Measurements from ENCODE around the gene ANTXRL. TPM values are rescaled to one million over a fixed set of nuclear protein-coding genes. Genes with fewer than 3 reads are reported as not detected.
A peak's percentile ranks its signal among the peaks of the same experiment; 100 is the strongest.

The ANTXRL gene
- total and polyA plus RNA-seq, 4 donors: 0.06 TPM; not detected in 3

DNA sequence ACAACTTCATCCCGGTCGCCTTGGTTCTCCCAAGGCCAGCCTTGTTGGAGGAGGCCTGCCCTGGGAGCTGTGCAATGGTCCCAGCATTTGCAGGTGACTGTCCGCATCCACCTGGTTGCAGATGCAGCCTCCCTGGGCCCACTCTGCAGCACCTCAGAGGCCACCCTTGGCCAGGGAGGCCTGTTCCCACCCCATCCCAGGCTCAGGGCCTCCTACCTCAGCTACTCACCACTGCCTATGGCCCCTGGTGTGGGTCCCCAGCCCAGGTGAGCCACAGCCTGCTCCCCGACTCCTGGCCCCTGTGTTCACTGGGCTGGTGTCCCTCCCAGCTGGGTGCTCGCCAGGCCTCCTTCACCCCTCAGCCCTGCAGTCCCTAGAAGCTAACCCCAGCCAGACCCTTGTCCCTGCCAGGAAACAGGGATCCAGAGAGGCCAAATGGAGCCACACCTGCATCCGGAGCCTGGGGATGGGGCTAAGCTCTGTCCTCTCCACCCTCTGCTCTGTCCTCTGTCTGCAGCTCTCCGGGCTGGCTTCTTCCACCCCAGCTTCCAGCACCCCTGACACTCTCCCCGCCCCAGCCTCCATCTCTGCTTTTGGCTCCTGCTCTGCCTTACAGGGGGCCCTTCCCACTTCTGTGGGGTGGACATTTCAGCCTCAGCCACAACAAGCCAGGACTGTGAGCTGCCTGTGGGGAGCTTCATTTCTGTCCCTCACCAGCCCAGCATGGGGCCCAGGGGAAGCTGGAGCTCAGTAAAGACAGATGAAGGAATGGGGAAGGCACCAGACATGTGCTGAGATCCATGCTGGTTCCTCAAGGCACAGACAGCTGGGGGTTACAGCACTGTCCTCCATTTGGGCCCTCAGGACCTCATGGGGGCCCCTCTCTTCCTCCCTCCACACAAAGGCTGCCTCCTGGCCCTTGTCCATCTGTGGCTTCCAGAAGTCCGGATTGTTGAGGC, 35.6 kb upstream of the ANTXRL start (continued):
- TF ChIP-seq, protein P1, sequence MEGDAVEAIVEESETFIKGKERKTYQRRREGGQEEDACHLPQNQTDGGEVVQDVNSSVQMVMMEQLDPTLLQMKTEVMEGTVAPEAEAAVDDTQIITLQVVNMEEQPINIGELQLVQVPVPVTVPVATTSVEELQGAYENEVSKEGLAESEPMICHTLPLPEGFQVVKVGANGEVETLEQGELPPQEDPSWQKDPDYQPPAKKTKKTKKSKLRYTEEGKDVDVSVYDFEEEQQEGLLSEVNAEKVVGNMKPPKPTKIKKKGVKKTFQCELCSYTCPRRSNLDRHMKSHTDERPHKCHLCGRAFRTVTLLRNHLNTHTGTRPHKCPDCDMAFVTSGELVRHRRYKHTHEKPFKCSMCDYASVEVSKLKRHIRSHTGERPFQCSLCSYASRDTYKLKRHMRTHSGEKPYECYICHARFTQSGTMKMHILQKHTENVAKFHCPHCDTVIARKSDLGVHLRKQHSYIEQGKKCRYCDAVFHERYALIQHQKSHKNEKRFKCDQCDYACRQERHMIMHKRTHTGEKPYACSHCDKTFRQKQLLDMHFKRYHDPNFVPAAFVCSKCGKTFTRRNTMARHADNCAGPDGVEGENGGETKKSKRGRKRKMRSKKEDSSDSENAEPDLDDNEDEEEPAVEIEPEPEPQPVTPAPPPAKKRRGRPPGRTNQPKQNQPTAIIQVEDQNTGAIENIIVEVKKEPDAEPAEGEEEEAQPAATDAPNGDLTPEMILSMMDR (IDR thresholded peaks at IDR 0.05; ENCODE audit: low read depth, low read length, missing input control): no peak
- TF ChIP-seq HNF4G (IDR thresholded peaks at IDR 0.05): no peak
- TF ChIP-seq SP1 (IDR thresholded peaks at IDR 0.05): no peak
- no peak for TF ChIP-seq FOXA1 (IDR thresholded peaks at IDR 0.05)
- TF ChIP-seq, protein P2, sequence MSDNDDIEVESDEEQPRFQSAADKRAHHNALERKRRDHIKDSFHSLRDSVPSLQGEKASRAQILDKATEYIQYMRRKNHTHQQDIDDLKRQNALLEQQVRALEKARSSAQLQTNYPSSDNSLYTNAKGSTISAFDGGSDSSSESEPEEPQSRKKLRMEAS (IDR thresholded peaks at IDR 0.05): no peak
- no peak for TF ChIP-seq TAF1 (conservative IDR thresholded peaks at IDR 0.05)
- no peak for TF ChIP-seq HNF4A (conservative IDR thresholded peaks at IDR 0.05)
- no peak for TF ChIP-seq YY1 (IDR thresholded peaks at IDR 0.05)
- no peak for TF ChIP-seq RXRA (IDR thresholded peaks at IDR 0.05)
- no peak for TF ChIP-seq FOXA2 (IDR thresholded peaks at IDR 0.05)
- TF ChIP-seq JUND (IDR thresholded peaks at IDR 0.05): no peak
- TF ChIP-seq EGR1 (IDR thresholded peaks at IDR 0.05; ENCODE audit: low read depth in 2 of 2): no peak

DNA sequence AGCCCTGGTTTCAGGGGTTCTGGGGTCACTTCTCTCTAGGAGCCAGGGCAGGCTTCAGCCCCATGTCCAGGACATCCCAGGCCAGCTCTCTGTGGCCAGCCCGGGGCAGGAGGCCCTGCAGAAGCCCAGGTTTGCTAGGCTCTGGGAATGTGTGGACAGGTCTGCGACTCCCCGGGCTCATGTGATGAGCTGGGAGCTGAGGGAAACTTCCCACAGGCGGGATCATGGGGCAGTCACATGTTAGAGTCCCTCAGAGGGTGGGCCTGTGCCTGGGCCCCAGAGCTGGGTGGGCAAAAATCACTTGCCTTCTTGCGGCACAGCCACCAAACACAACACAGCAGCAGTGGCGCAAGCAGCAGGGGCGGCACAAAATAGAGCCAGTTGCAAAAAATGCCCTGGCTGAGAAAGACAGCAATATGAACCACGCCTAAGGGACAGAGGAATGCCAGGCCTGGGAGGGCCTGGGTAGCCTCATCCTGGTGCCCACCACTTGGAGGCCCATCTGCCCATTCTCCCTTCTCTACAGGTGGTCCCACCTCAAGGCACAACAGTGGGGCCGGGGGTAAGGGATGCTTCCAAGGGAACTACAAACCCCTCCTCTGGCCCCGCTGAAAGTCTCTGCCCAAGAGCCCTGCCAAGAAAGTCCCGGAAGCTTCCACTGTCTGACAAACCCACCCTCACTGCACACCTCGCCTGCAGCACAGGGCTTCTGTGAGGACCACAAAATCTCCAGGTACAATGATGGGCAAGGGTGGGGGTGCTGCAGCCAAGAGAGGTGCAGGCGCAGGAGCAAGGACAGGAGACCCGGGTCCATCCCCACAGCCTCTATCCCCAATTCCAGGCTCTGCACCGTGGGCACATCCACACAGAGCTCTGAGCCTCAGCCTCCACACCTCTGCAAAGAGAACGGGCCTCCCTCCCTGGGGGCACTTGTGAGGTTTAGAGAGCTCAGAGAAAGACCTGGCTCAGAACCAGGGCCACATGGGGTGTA, 34.6 kb upstream of the ANTXRL start:
- Histone ChIP-seq H3K4me3 (ENCODE audit: low read depth in 1 of 3, low read length in 3 of 3) (no peak overlapping the region), H3K27me3 (ENCODE audit: control insufficient read depth in 4 of 4, insufficient read depth in 4 of 4, low read length in 3 of 4) (no peaks in the 10 kb centered on the region), H3K9ac (ENCODE audit: low read depth in 1 of 2, low read length in 2 of 2) (no peak overlapping the region), H3K4me1 (ENCODE audit: control insufficient read depth in 4 of 4, insufficient read depth in 4 of 4, low read length in 3 of 4) (peaks cover 0 to 2% (median under 1%) of the 10 kb centered on the region in 4 donors), H3K9me3 (ENCODE audit: control insufficient read depth in 4 of 4, low read length in 3 of 4) (no peaks in the 10 kb centered on the region), H3K27ac (ENCODE audit: low read depth in 1 of 2, low read length in 2 of 2) (no peak overlapping the region), H3K36me3 (ENCODE audit: control insufficient read depth in 4 of 4, insufficient read depth in 3 of 4, low read depth in 1 of 4, low read length in 3 of 4) (no peaks in the 10 kb centered on the region)
- 91% methylated on average over 16 of the region's 16 CpGs for WGBS
- DNase-seq (ENCODE audit: low spot score): peak; percentile 31
- no peak for TF ChIP-seq RAD21 (IDR thresholded peaks at IDR 0.05)
- TF ChIP-seq EGR1 (IDR thresholded peaks at IDR 0.05; ENCODE audit: low read depth in 2 of 2): no peak
- TF ChIP-seq, protein P3, sequence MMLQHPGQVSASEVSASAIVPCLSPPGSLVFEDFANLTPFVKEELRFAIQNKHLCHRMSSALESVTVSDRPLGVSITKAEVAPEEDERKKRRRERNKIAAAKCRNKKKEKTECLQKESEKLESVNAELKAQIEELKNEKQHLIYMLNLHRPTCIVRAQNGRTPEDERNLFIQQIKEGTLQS (IDR thresholded peaks at IDR 0.05): no peak
- TF ChIP-seq, protein P1 (IDR thresholded peaks at IDR 0.05; ENCODE audit: low read depth, low read length, missing input control): no peak
- no peak for TF ChIP-seq GABPA (IDR thresholded peaks at IDR 0.05 in 1 of 2, conservative IDR thresholded peaks at IDR 0.05 in 1 of 2)
- TF ChIP-seq TAF1 (conservative IDR thresholded peaks at IDR 0.05): no peak
- no peak for TF ChIP-seq JUND (IDR thresholded peaks at IDR 0.05)
- TF ChIP-seq HNF4G (IDR thresholded peaks at IDR 0.05): no peak
- TF ChIP-seq FOXA2 (IDR thresholded peaks at IDR 0.05): no peak
- TF ChIP-seq RXRA (IDR thresholded peaks at IDR 0.05): no peak
- TF ChIP-seq, protein P4, sequence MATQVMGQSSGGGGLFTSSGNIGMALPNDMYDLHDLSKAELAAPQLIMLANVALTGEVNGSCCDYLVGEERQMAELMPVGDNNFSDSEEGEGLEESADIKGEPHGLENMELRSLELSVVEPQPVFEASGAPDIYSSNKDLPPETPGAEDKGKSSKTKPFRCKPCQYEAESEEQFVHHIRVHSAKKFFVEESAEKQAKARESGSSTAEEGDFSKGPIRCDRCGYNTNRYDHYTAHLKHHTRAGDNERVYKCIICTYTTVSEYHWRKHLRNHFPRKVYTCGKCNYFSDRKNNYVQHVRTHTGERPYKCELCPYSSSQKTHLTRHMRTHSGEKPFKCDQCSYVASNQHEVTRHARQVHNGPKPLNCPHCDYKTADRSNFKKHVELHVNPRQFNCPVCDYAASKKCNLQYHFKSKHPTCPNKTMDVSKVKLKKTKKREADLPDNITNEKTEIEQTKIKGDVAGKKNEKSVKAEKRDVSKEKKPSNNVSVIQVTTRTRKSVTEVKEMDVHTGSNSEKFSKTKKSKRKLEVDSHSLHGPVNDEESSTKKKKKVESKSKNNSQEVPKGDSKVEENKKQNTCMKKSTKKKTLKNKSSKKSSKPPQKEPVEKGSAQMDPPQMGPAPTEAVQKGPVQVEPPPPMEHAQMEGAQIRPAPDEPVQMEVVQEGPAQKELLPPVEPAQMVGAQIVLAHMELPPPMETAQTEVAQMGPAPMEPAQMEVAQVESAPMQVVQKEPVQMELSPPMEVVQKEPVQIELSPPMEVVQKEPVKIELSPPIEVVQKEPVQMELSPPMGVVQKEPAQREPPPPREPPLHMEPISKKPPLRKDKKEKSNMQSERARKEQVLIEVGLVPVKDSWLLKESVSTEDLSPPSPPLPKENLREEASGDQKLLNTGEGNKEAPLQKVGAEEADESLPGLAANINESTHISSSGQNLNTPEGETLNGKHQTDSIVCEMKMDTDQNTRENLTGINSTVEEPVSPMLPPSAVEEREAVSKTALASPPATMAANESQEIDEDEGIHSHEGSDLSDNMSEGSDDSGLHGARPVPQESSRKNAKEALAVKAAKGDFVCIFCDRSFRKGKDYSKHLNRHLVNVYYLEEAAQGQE (IDR thresholded peaks at IDR 0.05): no peak
- TF ChIP-seq FOXA1 (IDR thresholded peaks at IDR 0.05): no peak
- TF ChIP-seq, protein P2 (IDR thresholded peaks at IDR 0.05): no peak
- no peak for TF ChIP-seq YY1 (IDR thresholded peaks at IDR 0.05)
- TF ChIP-seq NR2F2 (IDR thresholded peaks at IDR 0.05): no peak
- TF ChIP-seq SP1 (IDR thresholded peaks at IDR 0.05): no peak
- TF ChIP-seq HNF4A (conservative IDR thresholded peaks at IDR 0.05): no peak
- TF ChIP-seq, protein P5, sequence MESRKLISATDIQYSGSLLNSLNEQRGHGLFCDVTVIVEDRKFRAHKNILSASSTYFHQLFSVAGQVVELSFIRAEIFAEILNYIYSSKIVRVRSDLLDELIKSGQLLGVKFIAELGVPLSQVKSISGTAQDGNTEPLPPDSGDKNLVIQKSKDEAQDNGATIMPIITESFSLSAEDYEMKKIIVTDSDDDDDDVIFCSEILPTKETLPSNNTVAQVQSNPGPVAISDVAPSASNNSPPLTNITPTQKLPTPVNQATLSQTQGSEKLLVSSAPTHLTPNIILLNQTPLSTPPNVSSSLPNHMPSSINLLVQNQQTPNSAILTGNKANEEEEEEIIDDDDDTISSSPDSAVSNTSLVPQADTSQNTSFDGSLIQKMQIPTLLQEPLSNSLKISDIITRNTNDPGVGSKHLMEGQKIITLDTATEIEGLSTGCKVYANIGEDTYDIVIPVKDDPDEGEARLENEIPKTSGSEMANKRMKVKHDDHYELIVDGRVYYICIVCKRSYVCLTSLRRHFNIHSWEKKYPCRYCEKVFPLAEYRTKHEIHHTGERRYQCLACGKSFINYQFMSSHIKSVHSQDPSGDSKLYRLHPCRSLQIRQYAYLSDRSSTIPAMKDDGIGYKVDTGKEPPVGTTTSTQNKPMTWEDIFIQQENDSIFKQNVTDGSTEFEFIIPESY (IDR thresholded peaks at IDR 0.05): no peak
